Glomerular endothelial cell (primary cell): Measurements from ENCODE around the gene OSTC. TPM values are rescaled to one million over a fixed set of nuclear protein-coding genes. Genes with fewer than 3 reads are reported as not detected.
"Not testable (repeated sequence)": the region's sequence is repeated elsewhere in the genome, so short reads cannot be mapped to it uniquely, and the experiment has no call there.

ENCODE experiments used
- DNase-seq: peaks from one replicate; pipeline ENCODE4 v3.0.0-alpha.2; 2011; ENCODE audit warnings: low read depth, low spot score; ENCODE audit errors: extremely low read depth
- total RNA-seq: library from RNA; depleted of rRNA; stranded (reverse); fragments of >200 nt; gene quantifications from 2 replicates; pipeline ENCODE4 v1.2.3, GENCODE V29; 2015

OSTC gene
- total RNA-seq, 1 donor from 2014 or later: 194 TPM

DNA sequence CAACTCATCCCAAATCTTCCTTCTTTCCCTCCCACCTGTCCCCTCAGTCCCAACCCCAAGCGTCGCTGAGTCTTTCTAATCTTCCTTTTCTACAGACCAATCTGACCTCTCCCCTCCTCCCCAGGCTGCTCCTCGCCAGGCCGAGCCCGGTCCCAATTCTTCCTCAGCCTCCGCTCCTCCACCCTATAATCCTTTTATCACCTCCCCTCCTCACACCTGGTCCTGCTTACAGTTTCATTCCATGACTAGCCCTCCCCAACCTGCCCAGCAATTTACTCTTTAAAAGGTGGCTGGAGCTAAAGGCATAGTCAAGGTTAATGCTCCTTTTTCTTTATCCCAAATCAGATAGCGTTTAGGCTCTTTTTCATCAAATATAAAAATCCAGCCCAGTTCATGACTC, 60.2 kb downstream of the OSTC start:
- DNase-seq: not testable (repeated sequence)

DNA sequence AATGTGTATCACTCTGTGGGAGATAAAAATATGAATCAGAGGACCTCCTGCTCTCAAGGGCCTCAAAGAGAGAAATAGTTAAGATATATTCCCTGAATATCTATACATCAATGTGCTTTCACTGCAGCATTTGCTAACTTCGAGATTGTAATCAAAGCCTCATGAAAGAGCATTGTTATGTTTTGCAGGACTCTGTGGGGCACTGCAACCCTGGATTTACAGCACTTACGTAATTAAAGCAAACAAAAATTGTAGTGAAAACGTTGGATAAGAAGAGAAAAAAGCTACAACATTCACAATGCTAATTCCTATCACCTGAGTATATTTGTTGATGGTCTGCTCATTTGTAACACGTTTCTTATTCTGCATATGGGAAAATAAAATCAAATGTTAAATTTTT, 64.5 kb downstream of the OSTC start:
- DNase-seq: no peak

DNA sequence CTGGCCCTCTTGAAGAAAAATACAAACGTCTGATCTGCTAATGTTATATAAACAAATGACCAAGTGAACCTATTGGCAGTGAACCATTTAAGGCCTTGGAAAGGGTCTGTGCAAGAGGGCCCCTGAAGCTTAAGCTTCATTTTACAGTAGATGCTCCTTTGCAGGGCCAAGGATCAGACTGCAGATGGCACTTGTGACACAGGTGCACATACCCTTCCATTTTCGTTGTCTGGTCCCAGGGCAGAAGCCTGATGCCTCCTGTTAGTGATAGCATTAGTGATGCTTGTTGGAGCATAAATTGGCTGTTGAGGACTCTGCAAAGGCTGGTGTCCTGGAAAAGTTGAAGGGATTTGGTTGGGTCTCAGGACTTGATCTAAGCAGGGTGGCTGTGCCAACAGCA, 65.9 kb downstream of the OSTC start:
- no peak for DNase-seq

DNA sequence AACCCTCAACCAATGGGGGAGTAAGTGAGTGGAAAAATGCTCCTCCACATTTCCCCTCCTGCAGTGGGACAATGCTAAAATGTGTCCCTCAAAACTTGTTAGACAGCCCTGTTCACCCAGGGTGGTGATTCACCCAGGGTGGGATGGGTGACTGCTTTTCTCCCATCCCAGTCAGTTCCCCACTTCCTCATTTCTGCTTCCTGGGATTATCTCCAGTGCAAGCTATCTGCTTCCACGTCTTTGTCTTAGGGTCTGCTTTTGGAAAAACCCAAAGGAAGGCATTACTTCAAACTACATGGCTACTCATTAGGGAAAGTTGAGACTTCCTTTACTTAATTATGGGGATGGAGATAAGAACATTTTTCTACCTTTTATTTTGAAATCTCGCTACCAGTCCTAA, 67.0 kb downstream of the OSTC start:
- no peak for DNase-seq

Other genes starting within 250 kb of the OSTC start
- 736 and 1,197 TPM in 2 replicates for gene RPL34, start 30.0 kb upstream of the OSTC start, total RNA-seq
- gene ETNPPL, start 112.5 kb downstream of the OSTC start, total RNA-seq: not detected in 2 replicates